MM.1S (cell line): ENCODE data around the gene IPO9.
A peak's percentile ranks its signal among the peaks of the same experiment; 100 is the strongest.

Experiments
- DNase-seq: peaks from one replicate; pipeline ENCODE4 v3.0.0-alpha.2; 2015
- H2AFZ ChIP-seq: fragments of 300-600 bp; sonication (generic); 2 replicates; pipeline ENCODE4 v1.6.0; 2016; ENCODE audit warnings: antibody characterized with exemption, low read length
- H3F3A ChIP-seq: fragments of 300-600 bp; sonication (generic); 2 replicates; pipeline ENCODE4 v1.6.1; 2016; ENCODE audit warnings: mild to moderate bottlenecking, antibody characterized with exemption, low read length, moderate library complexity, mixed read lengths; ENCODE audit not compliant: insufficient read depth
- H3K27ac ChIP-seq: fragments of 300-600 bp; sonication (generic); 2 replicates; pipeline ENCODE4 v1.5.1; 2016; ENCODE audit warnings: mild to moderate bottlenecking, low read length
- H3K27me3 ChIP-seq: fragments of 300-600 bp; sonication (generic); replicated peaks from 2 replicates; pipeline ENCODE4 v1.6.0; 2016; ENCODE audit warnings: low read length; ENCODE audit not compliant: insufficient read depth
- H3K36me3 ChIP-seq: fragments of 300-600 bp; sonication (generic); replicated peaks from 2 replicates; pipeline ENCODE4 v1.6.1; 2016; ENCODE audit warnings: mild to moderate bottlenecking, low read length, mixed read lengths; ENCODE audit not compliant: insufficient read depth
- H3K4me1 ChIP-seq: fragments of 300-600 bp; sonication (generic); 2 replicates; pipeline ENCODE4 v1.6.1; 2016; ENCODE audit warnings: low read length, mixed read lengths
- H3K4me2 ChIP-seq: fragments of 300-600 bp; sonication (generic); 2 replicates; pipeline ENCODE4 v1.6.0; 2016; ENCODE audit warnings: low read depth, low read length
- H3K4me3 ChIP-seq: fragments of 300-600 bp; sonication (generic); 2 replicates; pipeline ENCODE4 v1.5.1; 2016; ENCODE audit warnings: low read length, mixed read lengths
- H3K79me2 ChIP-seq: fragments of 300-600 bp; sonication (generic); 2 replicates; pipeline ENCODE4 v1.6.1; 2016; ENCODE audit warnings: mixed run types, low read length, mixed read lengths
- H3K9ac ChIP-seq: fragments of 300-600 bp; sonication (generic); 2 replicates; pipeline ENCODE4 v1.6.1; 2016; ENCODE audit warnings: low read length, mixed read lengths
- H3K9me2 ChIP-seq: fragments of 300-600 bp; sonication (generic); replicated peaks from 2 replicates; pipeline ENCODE4 v1.6.1; 2016; ENCODE audit warnings: mild to moderate bottlenecking, low read length, mixed read lengths; ENCODE audit not compliant: insufficient read depth
- H3K9me3 ChIP-seq: fragments of 300-600 bp; sonication (generic); replicated peaks from 2 replicates; pipeline ENCODE4 v1.6.1; 2016; ENCODE audit warnings: mild to moderate bottlenecking, low read length, mixed read lengths; ENCODE audit not compliant: insufficient read depth
- H4K20me1 ChIP-seq: fragments of 300-600 bp; sonication (generic); 2 replicates; pipeline ENCODE4 v1.6.1; 2016; ENCODE audit warnings: mild to moderate bottlenecking, low read length, moderate library complexity, mixed read lengths; ENCODE audit not compliant: insufficient read depth
- CTCF ChIP-seq: fragments of 300-600 bp; sonication (generic); IDR thresholded peaks from 2 replicates; pipeline ENCODE4 v1.5.1; 2016; ENCODE audit warnings: antibody characterized with exemption, low read length, mixed read lengths
- EZH2 ChIP-seq: fragments of 300-600 bp; sonication (generic); optimal IDR thresholded peaks from 2 replicates; pipeline ENCODE3; 2017; ENCODE audit warnings: low read depth, mild to moderate bottlenecking, antibody characterized with exemption, low read length, mixed read lengths
- EZH2phosphoT487 ChIP-seq: fragments of 300-600 bp; sonication (generic); IDR thresholded peaks from 2 replicates; pipeline ENCODE4 v1.6.1; 2018; ENCODE audit warnings: antibody characterized with exemption, low read length

IPO9 gene

GRCh38 chr1:201877877-201878401 lies 49.0 kb downstream of the IPO9 start:
- H3K9me3 ChIP-seq, result no peaks in the 10 kb centered on the region
- peak; percentile 58 for DNase-seq
- 0 out of 2 replicates have a peak, but pooled peaks cover 5% of the 10 kb centered on the region for H3K36me3 ChIP-seq
- H3K79me2 ChIP-seq, result no peaks in the 10 kb centered on the region
- H3K9me2 ChIP-seq, result no peaks in the 10 kb centered on the region
- TF ChIP-seq EZH2phosphoT487 (no peak), CTCF (peak; percentile 62)
- H3K27ac ChIP-seq, result no peak overlapping the region
- H3K4me2 ChIP-seq, result no peak overlapping the region
- no peaks in the 10 kb centered on the region for H4K20me1 ChIP-seq
- H3F3A ChIP-seq, result peaks cover 3% of the 10 kb centered on the region; the same call in 1 of the 2 replicates
- H3K4me3 ChIP-seq, result no peak overlapping the region
- H3K4me1 ChIP-seq, result peaks cover 12% of the 10 kb centered on the region
- H3K27me3 ChIP-seq, result no peaks in the 10 kb centered on the region
- H3K9ac ChIP-seq, result no peak overlapping the region
- no peak overlapping the region for H2AFZ ChIP-seq

DNA sequence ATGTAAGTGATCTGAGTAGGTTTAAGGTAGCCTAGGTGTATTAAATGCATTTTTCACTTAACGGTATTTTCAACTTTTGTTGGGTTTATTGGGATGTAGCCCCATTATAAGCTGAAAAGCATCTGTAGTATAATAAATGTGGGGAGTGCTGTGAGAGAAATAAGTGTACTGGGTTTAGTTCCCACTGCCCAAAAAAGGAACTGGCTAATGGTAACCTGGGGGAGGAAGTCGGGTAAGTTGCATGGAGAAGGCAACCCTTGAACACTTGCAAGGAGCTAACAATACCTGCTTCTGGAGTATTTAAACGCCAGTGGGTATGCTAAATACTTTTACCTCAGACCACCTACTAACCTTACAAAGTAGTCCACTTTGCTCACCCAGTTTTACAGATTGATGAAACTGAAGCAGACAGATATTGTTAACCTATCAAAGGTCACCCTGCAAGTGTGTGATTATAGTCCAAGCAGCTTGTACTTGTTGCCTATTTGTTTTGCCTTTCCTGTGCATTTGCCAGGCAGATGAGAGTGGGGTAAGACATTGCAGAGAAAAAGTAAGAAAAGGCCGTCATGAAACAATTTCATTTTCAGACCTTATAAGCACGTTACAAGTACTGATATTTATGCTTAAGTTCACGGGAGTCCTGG lies 52.1 kb downstream of the IPO9 start:
- no peaks in the 10 kb centered on the region for H3K27me3 ChIP-seq
- no peak overlapping the region for H3K9ac ChIP-seq
- H3K4me3 ChIP-seq, result no peak overlapping the region
- H3K9me2 ChIP-seq, result no peaks in the 10 kb centered on the region
- H3K4me2 ChIP-seq, result no peak overlapping the region
- H3K4me1 ChIP-seq, result peaks cover 30% of the 10 kb centered on the region
- H3K27ac ChIP-seq, result no peak overlapping the region
- H3K79me2 ChIP-seq, result no peaks in the 10 kb centered on the region
- TF ChIP-seq EZH2phosphoT487, result no peak
- no peak for TF ChIP-seq EZH2
- no peak for TF ChIP-seq CTCF
- no peak overlapping the region for H2AFZ ChIP-seq
- no peak for DNase-seq
- H3K36me3 ChIP-seq, result no peaks in the 10 kb centered on the region
- no peaks in the 10 kb centered on the region for H4K20me1 ChIP-seq
- H3F3A ChIP-seq, result peaks cover 14% of the 10 kb centered on the region; the same call in 1 of the 2 replicates
- no peaks in the 10 kb centered on the region for H3K9me3 ChIP-seq

DNA sequence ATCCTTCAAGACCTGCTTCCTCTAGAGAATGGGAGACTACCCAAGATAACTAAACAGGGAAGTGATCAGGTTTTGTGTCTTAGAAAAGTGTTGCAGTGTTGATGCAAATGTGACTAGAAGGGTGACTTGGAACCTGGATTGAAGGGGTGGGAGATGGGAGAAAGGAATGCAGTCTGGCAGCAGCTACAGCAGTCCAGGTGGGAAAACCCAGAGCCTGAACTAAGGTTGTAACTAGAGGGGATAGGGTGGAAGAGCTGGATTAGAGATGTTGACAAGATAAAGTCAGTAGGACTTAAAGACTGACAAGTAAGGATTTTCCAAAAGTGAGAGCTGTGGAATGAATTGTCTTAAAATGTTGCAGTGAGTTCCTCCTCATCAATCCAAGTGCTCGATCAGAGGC lies 52.7 kb downstream of the IPO9 start:
- no peak overlapping the region for H3K4me3 ChIP-seq
- H3K27ac ChIP-seq, result no peak overlapping the region
- TF ChIP-seq EZH2phosphoT487 (no peak), CTCF (no peak), EZH2 (no peak)
- peaks cover 30% of the 10 kb centered on the region for H3K4me1 ChIP-seq
- H3K9me2 ChIP-seq, result no peaks in the 10 kb centered on the region
- no peak overlapping the region for H3K4me2 ChIP-seq
- H2AFZ ChIP-seq, result no peak overlapping the region
- no peaks in the 10 kb centered on the region for H3K27me3 ChIP-seq
- H3K9me3 ChIP-seq, result no peaks in the 10 kb centered on the region
- no peak overlapping the region for H3K9ac ChIP-seq
- H3K79me2 ChIP-seq, result no peaks in the 10 kb centered on the region
- H3K36me3 ChIP-seq, result no peaks in the 10 kb centered on the region
- H4K20me1 ChIP-seq, result no peaks in the 10 kb centered on the region
- no peak for DNase-seq
- peaks cover 14% of the 10 kb centered on the region; the same call in 1 of the 2 replicates for H3F3A ChIP-seq
